ENCODE measurements around the gene NRM. TPM values are rescaled to one million over a fixed set of nuclear protein-coding genes. Genes with fewer than 3 reads are reported as not detected.

Gene NRM
- total and polyA plus RNA-seq, 2 of the 13 experiments (the other 11 are each of a cell fraction or from before 2014, with no cell fraction given) = 12.5 to 16.0 TPM

GRCh38 chr6:30722280-30723112, 31.7 kb upstream of the NRM start:
- Histone ChIP-seq H3K79me2 (ENCODE audit: insufficient read depth, low read length) (peaks cover 46% of the 10 kb centered on the region), H3K9ac (ENCODE audit: insufficient read depth, low read depth, low read length) (peak overlapping the region; percentile 96), H3K4me1 (ENCODE audit: insufficient read depth, low read length) (peaks cover 58% of the 10 kb centered on the region), H2AFZ (ENCODE audit: low read length) (no peak overlapping the region), H3K4me3 (replicated peaks in 1 of 3; ENCODE audit: insufficient read depth in 1 of 3, low read depth in 2 of 3, low read length in 3 of 3) (peak overlapping the region; percentile 89 to 94 (median 90); a peak in 5 of 6 replicates), H3K27me3 (ENCODE audit: control insufficient read depth in 1 of 2, insufficient read depth in 2 of 2, low read length in 2 of 2) (no peaks in the 10 kb centered on the region; a peak in 1 of 5 replicates), H4K20me1 (ENCODE audit: insufficient read depth, low read length) (peaks cover 44% of the 10 kb centered on the region), H3K27ac (ENCODE audit: extremely low read length, insufficient read depth, low read length) (peak overlapping the region; percentile 96), H3K36me3 (replicated peaks in 1 of 2; ENCODE audit: control insufficient read depth in 1 of 2, insufficient read depth in 2 of 2, low read length in 2 of 2) (peaks cover 13 to 37% of the 10 kb centered on the region in 2 experiments), H3K4me2 (ENCODE audit: low read depth, low read length) (peak overlapping the region; percentile 82), H3K9me3 (ENCODE audit: low read length) (no peaks in the 10 kb centered on the region)
- peak; percentile 0; the same call in 1 of the 3 replicates for ATAC-seq
- DNase-seq (ENCODE audit: low spot score) = peak; percentile 82
- intact Hi-C loops (cut with micrococcal nuclease; ENCODE audit: unreplicated experiment) (loop anchor here (1.0 to 5.0 kb wide), 4 partner anchors 35 to 240 kb away; no protein-coding TSS in a partner anchor), in situ Hi-C loops (cut with HindIII; ENCODE audit: extremely low pct_ligation_motif_present, low pct_unique_long_range_greater_than_20kb) (loop anchor here (5.0 to 10.0 kb wide), 2 partner anchors 45 to 238 kb away; partner anchors contain the start of gene HLA-E)
- FAIRE-seq = peak; percentile 73
- ChIA-PET CTCF (ENCODE audit: low intra/inter-chr PET ratio, low total read pairs) (interaction anchor here (0.8 to 3.5 kb wide), 10 partner anchors 8 to 155 kb away, joined by 3 to 130 read pairs (median 4); partner anchors contain the start of genes DHX16 and NRM), POLR2A (interaction anchor here (0.9 to 5.0 kb wide), 17 partner anchors 8 to 191 kb away, joined by 3 to 92 read pairs (median 9); partner anchors contain the start of genes DHX16, FLOT1, IER3 and MRPS18B)
- BruUV-seq (replicated peaks) = no TSS peak
- WGBS (ENCODE audit: low lambda C conversion rate) = 31% methylated on average over 27 of the region's 27 CpGs
- TF ChIP-seq RFXANK (CRISPR knock-in tag; IDR thresholded peaks at IDR 0.05) = no peak
- peak; percentile 87 for TF ChIP-seq SAP130 (CRISPR knock-in tag; IDR thresholded peaks at IDR 0.05; ENCODE audit: low read depth)
- peak; percentile 61; the same call in 1 of the 2 replicates for TF ChIP-seq SALL1 (CRISPR knock-in tag; IDR thresholded peaks at IDR 0.05)
- no peak for TF ChIP-seq E2F1 (CRISPR knock-in tag; IDR thresholded peaks at IDR 0.05)
- TF ChIP-seq CHCHD3 (CRISPR knock-in tag; IDR thresholded peaks at IDR 0.05) = no peak
- TF ChIP-seq AFF4 (CRISPR knock-in tag; IDR thresholded peaks at IDR 0.05) = no peak
- no peak for TF ChIP-seq DPF2 (CRISPR knock-in tag; IDR thresholded peaks at IDR 0.05; ENCODE audit: borderline replicate concordance, low read depth)
- 0 out of 2 replicates have a peak, but pooled peaks have one; percentile 31 for TF ChIP-seq DZIP1 (CRISPR knock-in tag; IDR thresholded peaks at IDR 0.05)
- peak; percentile 7; the same call in 1 of the 2 replicates for TF ChIP-seq PAXIP1 (CRISPR knock-in tag; conservative IDR thresholded peaks at IDR 0.05)
- TF ChIP-seq TCF12 (IDR thresholded peaks at IDR 0.05) = no peak
- no peak for TF ChIP-seq TCF12 (CRISPR knock-in tag; IDR thresholded peaks at IDR 0.05)

All from HepG2 (cell line).